OCI-LY1 (cell line): ENCODE results near the gene TPM2.

Experiments used
- H2AFZ ChIP-seq: fragments of 200-600 bp; sonication (generic), shearing (Covaris generic); 2 replicates; pipeline ENCODE4 v1.6.0; 2014; ENCODE audit warnings: antibody characterized with exemption, mild to moderate bottlenecking, low read length
- H3F3A ChIP-seq: fragments of 200-600 bp; sonication (generic), shearing (Covaris generic); 2 replicates; pipeline ENCODE4 v1.6.0; 2014; ENCODE audit warnings: mild to moderate bottlenecking, antibody characterized with exemption, low read length, moderate library complexity; ENCODE audit not compliant: insufficient read depth
- H3K27ac ChIP-seq: fragments of 200-600 bp; sonication (generic); 2 replicates; pipeline ENCODE4 v1.5.1; 2014; ENCODE audit warnings: low read length, mixed run types, mild to moderate bottlenecking, low read depth; ENCODE audit not compliant: poor library complexity, severe bottlenecking
- H3K27me3 ChIP-seq: fragments of 200-600 bp; sonication (generic); 2 replicates; pipeline ENCODE4 v1.6.0; 2014; ENCODE audit warnings: antibody characterized with exemption, mild to moderate bottlenecking, low read length, moderate library complexity; ENCODE audit not compliant: insufficient read depth
- H3K36me3 ChIP-seq: fragments of 200-600 bp; sonication (generic); 2 replicates; pipeline ENCODE4 v1.6.1; 2014; ENCODE audit warnings: mild to moderate bottlenecking, antibody characterized with exemption, low read length, moderate library complexity, mixed read lengths; ENCODE audit not compliant: insufficient read depth
- H3K4me1 ChIP-seq: fragments of 200-600 bp; sonication (generic); 2 replicates; pipeline ENCODE4 v1.5.1; 2014; ENCODE audit warnings: mild to moderate bottlenecking, low read length, moderate library complexity; ENCODE audit not compliant: insufficient read depth, severe bottlenecking
- H3K4me2 ChIP-seq: fragments of 200-600 bp; sonication (generic), shearing (Covaris generic); 2 replicates; pipeline ENCODE4 v1.6.1; 2014; ENCODE audit warnings: low read length
- H3K4me3 ChIP-seq: fragments of 200-600 bp; sonication (generic); 2 replicates; pipeline ENCODE4 v1.5.1; 2014; ENCODE audit warnings: low read length, low read depth, mild to moderate bottlenecking, mixed read lengths; ENCODE audit not compliant: poor library complexity, severe bottlenecking
- H3K79me2 ChIP-seq: fragments of 200-600 bp; shearing (Covaris generic); 2 replicates; pipeline ENCODE4 v1.6.1; 2016; ENCODE audit warnings: mixed run types, low read length, mixed read lengths; ENCODE audit not compliant: insufficient read depth
- H3K9ac ChIP-seq: fragments of 200-600 bp; sonication (generic), shearing (Covaris generic); 2 replicates; pipeline ENCODE4 v1.6.1; 2014; ENCODE audit warnings: mild to moderate bottlenecking, low read length, mixed read lengths
- H3K9me2 ChIP-seq: fragments of 200-600 bp; sonication (generic), shearing (Covaris generic); 2 replicates; pipeline ENCODE4 v1.6.1; 2014; ENCODE audit warnings: low read depth, mild to moderate bottlenecking, low read length, mixed read lengths
- H3K9me3 ChIP-seq: fragments of 200-600 bp; shearing (Covaris generic); 2 replicates; pipeline ENCODE4 v1.6.1; 2014; ENCODE audit warnings: low read length, mixed read lengths
- H4K20me1 ChIP-seq: fragments of 200-600 bp; sonication (generic), shearing (Covaris generic); 2 replicates; pipeline ENCODE4 v1.6.0; 2016; ENCODE audit warnings: mild to moderate bottlenecking, low read length; ENCODE audit not compliant: insufficient read depth
- CTCF ChIP-seq: fragments of 200-600 bp; sonication (generic), shearing (Covaris generic); IDR thresholded peaks from 2 replicates; pipeline ENCODE4 v1.5.1; 2017; ENCODE audit warnings: mild to moderate bottlenecking, antibody characterized with exemption, low read length, moderate library complexity, mixed read lengths
- EZH2 ChIP-seq: fragments of 200-600 bp; sonication (generic), shearing (Covaris generic); IDR thresholded peaks from 2 replicates; pipeline ENCODE4 v1.8.0; 2017; ENCODE audit warnings: borderline replicate concordance, mixed run types, mild to moderate bottlenecking, antibody characterized with exemption, low read length, moderate library complexity, mixed read lengths

TPM2 gene

DNA sequence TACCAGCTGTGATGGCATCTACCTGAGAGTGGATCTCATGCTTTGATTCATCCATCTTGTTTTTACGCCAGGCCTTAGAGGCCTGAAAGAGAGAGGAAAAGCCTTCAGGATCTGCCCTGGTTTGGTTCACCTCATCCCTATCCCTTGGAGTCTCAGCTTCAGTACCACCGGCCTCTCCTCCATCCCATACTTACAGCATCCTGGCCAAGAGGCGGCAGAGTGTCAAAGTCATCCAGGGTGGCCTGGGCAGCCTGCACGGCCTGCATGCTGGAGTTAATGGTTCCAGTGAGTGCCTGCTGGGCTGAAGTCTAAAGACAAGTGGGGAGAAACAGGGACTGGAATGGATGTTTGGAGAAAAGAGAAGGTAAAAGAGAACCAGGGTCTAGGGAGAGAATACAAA, 29.8 kb upstream of the TPM2 start:
- TF ChIP-seq CTCF (no peak), EZH2 (no peak)
- Histone ChIP-seq H3K27me3 (no peaks in the 10 kb centered on the region), H3K9me3 (no peaks in the 10 kb centered on the region), H3K4me3 (no peak overlapping the region), H3K9ac (no peak overlapping the region), H3K4me1 (no peaks in the 10 kb centered on the region), H3K27ac (no peak overlapping the region), H2AFZ (no peak overlapping the region), H3K4me2 (no peak overlapping the region), H3K36me3 (peaks cover 96% of the 10 kb centered on the region), H3K9me2 (no peaks in the 10 kb centered on the region), H3F3A (no peaks in the 10 kb centered on the region), H4K20me1 (no peaks in the 10 kb centered on the region), H3K79me2 (no peaks in the 10 kb centered on the region)

- Histone ChIP-seq H3K9me3 (no peaks in the 10 kb centered on the region), H3K4me3 (no peak overlapping the region), H3K4me1 (no peaks in the 10 kb centered on the region), H3K9ac (no peak overlapping the region), H4K20me1 (no peaks in the 10 kb centered on the region), H3K79me2 (no peaks in the 10 kb centered on the region), H3K36me3 (peaks cover 96% of the 10 kb centered on the region), H2AFZ (no peak overlapping the region), H3K27ac (no peak overlapping the region), H3K9me2 (no peaks in the 10 kb centered on the region), H3F3A (no peaks in the 10 kb centered on the region), H3K4me2 (no peak overlapping the region), H3K27me3 (no peaks in the 10 kb centered on the region)
- TF ChIP-seq EZH2 = no peak
- no peak for TF ChIP-seq CTCF
Observed at GRCh38 chr9:35718721-35719511, 29.2 kb upstream of the TPM2 start.

DNA sequence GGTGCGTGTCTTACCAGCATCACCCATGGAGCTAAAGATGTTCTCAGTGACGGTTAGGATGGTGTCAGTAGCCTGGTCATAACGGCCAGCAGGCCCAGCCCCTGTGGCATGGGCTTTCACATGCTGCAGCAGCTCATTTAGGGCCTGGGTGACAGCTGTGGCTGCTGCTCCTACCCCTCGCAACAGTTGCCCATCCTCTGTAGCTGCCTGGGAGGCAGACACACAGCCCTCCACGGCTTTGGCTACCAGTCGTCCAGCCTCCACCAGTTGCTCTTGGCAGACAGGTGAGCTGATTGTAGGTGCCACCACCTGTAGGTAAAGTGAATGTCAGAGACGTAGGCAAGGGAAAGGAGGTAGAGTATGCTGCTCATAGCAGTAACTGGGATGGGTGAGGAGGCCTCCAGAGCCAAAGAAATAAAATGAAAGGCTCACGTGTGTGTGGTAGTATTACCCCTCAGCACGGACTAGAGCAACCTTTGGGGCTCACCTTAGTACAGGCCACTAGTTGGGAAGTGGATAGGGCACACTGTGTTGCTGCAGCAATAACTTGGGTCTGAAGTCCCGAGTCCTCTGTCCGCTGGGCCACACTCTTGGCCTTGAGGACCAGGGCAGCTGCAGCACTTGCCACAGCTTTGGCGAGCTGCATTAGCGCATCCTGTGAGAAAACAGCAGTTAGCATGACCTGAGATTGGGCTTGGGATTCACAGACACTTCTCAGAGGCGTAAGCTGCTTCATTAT, 27.6 kb upstream of the TPM2 start:
- Histone ChIP-seq H3K4me3 (no peak overlapping the region), H3K9me3 (no peaks in the 10 kb centered on the region), H3K27me3 (no peaks in the 10 kb centered on the region), H3K4me1 (no peaks in the 10 kb centered on the region), H3F3A (no peaks in the 10 kb centered on the region), H2AFZ (no peak overlapping the region), H3K9me2 (no peaks in the 10 kb centered on the region), H3K79me2 (no peaks in the 10 kb centered on the region), H4K20me1 (no peaks in the 10 kb centered on the region), H3K9ac (no peak overlapping the region), H3K36me3 (peaks cover 98% of the 10 kb centered on the region), H3K27ac (no peak overlapping the region), H3K4me2 (no peak overlapping the region)
- no peak for TF ChIP-seq CTCF
- TF ChIP-seq EZH2 = no peak
